ENCODE data around the gene PHOSPHO2.
"Not testable (repeated sequence)": the region's sequence is repeated elsewhere in the genome, so short reads cannot be mapped to it uniquely, and the experiment has no call there.

The PHOSPHO2 gene

DNA sequence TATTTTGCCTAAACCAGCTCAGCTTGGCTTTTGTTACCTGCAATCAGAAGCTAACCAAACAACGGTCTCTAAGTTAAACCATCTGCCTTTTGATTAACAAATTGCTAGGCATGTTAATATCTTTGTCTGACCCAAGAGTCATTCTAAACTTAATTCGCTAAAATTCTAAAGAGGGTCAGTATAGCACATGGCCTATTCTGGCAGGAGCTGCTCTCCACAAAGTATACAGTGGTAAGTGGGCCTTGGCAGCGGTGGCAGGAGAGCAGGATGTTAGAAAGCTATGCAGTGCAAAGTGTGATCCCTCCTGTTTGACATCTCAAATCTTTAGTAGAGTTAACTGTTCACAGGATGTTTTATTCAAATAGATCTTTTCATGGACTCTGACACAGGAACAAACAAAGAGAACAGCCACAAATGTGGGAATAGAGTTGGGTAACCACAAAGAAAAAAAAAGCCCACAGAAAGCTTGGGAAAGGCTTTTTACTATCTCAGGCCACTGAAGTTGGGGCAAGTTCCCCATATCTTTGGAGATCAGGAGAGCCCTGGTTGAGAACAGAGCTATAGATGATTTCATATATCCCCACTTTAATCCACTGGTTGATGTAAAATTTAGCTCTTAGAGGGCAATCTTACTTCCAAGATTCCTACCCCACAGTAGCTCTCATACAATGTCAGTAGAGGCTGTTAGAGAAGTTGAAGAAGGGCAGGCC lies 10.7 kb upstream of the PHOSPHO2 start:
- no peak for DNase-seq (ENCODE audit: extremely low read depth in 1 of 2, low read depth in 1 of 2)

DNA sequence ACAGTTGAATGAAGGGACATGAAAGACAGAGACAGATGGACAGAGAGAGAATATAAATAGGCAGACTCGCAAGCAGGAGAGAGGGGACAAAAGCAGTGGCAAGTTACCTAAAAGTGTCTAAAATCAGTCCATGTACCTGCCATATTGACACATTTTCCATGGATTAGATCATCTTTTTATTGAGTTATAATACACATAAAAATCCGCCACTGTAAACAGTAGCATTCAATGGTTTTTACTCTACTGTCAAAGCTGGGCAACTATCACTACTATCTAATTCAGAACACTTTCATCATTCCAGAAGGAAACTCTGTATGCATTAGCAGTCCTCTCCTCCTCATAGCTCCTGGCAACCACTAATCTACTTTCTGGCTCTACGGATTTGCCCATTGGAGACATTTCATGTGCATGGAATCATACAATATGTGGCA lies 10.1 kb upstream of the PHOSPHO2 start:
- DNase-seq (ENCODE audit: extremely low read depth in 1 of 2, low read depth in 1 of 2), result no peak

DNA sequence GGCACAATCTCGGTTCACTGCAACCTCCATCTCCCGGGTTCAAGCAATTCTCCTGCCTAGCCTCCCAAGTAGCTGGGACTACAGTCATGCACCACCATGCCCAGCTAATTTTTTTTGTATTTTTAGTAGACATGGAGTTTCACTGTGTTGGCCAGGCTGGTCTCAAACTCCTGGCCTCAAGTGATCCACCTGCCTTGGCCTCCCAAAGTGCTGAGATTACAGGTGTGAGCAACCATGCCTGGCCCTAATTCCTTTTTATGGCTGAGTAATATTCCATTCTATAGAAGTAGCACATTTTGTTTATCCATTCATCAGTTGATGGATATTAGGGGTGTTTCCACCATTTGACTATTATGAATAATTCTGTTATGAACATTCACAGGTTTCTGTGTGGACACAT lies 9.6 kb upstream of the PHOSPHO2 start:
- not testable (repeated sequence) for DNase-seq (ENCODE audit: extremely low read depth in 1 of 2, low read depth in 1 of 2)

DNA sequence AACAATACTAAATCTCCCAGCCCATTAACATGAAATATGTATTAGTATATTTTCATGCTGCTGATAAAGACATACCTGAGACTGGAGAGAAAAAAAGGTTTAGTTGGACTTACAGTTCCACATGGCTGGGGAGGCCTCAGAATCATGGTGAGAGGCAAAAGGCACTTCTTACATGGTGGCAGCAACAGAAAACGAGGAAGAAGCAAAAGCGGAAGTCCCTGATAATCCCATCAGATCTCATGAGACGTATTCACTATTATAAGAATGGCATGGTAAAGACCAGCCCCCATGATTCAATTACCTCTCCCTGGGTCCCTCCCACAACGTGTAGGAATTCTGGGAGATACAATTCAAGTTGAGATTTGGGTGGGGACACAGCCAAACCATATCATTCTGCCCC lies 7.4 kb upstream of the PHOSPHO2 start:
- DNase-seq (ENCODE audit: extremely low read depth in 1 of 2, low read depth in 1 of 2), result not testable (repeated sequence)

DNA sequence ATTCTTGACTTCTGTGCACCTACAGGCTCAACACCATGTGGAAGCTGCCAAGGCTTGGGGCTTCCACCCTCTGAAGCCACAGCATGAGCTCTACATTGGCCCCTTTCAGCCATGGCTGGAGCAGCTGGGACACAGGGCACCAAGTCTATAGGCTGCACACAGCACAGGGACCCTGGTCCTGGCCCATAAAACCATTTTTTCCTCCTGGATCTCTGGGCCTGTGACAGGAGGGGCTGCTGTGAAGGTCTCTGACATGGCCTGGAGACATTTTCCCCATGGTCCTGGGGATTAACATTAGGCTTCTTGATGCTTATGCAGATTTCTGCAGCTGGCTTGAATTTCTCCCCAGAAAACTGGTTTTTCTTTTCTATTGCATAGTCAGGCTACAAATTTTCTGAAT lies 6.3 kb upstream of the PHOSPHO2 start:
- not testable (repeated sequence) for DNase-seq (ENCODE audit: extremely low read depth in 1 of 2, low read depth in 1 of 2)

- no peak for DNase-seq (ENCODE audit: extremely low read depth in 1 of 2, low read depth in 1 of 2)
These were observed 3.3 kb upstream of the PHOSPHO2 start for GRCh38 chr2:169690958-169691357.

- no peak for DNase-seq (ENCODE audit: extremely low read depth in 1 of 2, low read depth in 1 of 2)
These were observed 1.6 kb upstream of the PHOSPHO2 start for GRCh38 chr2:169692718-169693117.

GRCh38 chr2:169693360-169693759 lies 909 bp upstream of the PHOSPHO2 start:
- no peak for DNase-seq (ENCODE audit: extremely low read depth in 1 of 2, low read depth in 1 of 2)

- no peak for DNase-seq (ENCODE audit: extremely low read depth in 1 of 2, low read depth in 1 of 2)
These were observed 608 bp downstream of the PHOSPHO2 start for GRCh38 chr2:169694894-169695260.

- DNase-seq (ENCODE audit: extremely low read depth in 1 of 2, low read depth in 1 of 2), result no peak
These were observed 2.1 kb downstream of the PHOSPHO2 start for GRCh38 chr2:169696381-169696780.

GRCh38 chr2:169699173-169699572 lies 4.9 kb downstream of the PHOSPHO2 start:
- DNase-seq (ENCODE audit: extremely low read depth in 1 of 2, low read depth in 1 of 2), result not testable (repeated sequence)

- no peak for DNase-seq (ENCODE audit: extremely low read depth in 1 of 2, low read depth in 1 of 2)
These were observed 8.7 kb downstream of the PHOSPHO2 start for GRCh38 chr2:169702996-169703395.

GRCh38 chr2:169704160-169704708 lies 10.0 kb downstream of the PHOSPHO2 start:
- no peak for DNase-seq (ENCODE audit: extremely low read depth in 1 of 2, low read depth in 1 of 2)

DNA sequence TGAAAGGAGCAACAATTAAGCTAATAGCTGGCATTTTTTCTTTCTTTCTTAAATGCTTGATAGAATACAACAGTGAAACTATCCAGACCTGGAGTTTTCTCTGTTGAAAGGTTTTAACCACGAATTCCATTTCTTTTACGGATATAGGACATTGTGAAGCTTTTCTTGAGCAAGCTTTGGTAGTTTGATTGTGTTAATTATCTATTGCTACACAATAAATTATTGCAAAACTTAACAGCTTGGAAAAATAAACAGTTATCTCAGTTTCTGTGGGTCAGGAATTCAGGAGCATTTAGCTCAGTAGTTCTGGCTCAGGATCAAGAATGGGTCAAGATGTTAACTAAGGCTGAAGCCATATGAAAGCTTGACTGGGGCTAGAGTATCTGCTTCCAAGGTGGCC lies 11.7 kb downstream of the PHOSPHO2 start:
- DNase-seq (ENCODE audit: extremely low read depth in 1 of 2, low read depth in 1 of 2), result no peak

DNA sequence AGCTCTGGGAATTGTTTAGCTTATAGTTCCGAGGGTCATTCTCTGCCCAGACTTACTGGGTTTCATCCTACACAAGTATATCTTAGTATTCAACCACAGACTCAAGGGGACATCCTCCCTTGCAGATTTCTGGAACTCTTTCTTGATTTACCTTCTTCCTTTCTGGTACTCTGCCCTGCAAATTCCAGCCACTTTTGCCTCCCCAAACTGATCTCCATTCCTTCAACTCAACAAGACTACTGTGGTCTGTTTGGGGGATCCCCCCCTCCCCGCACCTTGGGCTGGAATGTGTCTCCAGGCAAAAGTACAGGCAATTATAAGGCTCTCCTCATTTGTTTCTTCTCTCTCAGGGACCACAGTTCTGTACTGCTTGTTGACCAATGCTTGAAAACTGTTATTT lies 13.4 kb downstream of the PHOSPHO2 start:
- DNase-seq (ENCODE audit: extremely low read depth in 1 of 2, low read depth in 1 of 2), result no peak

DNA sequence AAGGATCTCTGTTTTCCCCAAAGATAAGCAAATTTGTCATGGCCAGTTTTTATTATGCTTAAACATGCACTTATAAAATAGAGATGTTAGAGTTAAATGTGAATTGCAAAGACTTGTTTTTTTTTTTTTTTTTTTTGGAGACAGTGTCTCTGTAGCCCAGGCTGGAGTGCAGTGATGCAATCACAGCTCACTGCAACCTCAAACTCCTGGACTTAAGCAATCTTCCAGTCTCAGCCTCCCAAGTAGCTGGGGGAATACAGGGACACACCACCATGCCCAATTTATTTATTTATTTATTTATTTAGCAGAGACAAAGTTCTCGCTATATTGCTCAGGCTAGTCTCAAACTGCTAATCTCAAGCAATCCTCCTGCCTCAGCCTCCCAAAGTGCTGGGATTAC lies 15.1 kb downstream of the PHOSPHO2 start:
- DNase-seq (ENCODE audit: extremely low read depth in 1 of 2, low read depth in 1 of 2), result no peak

GRCh38 chr2:169709981-169710380 lies 15.7 kb downstream of the PHOSPHO2 start:
- no peak for DNase-seq (ENCODE audit: extremely low read depth in 1 of 2, low read depth in 1 of 2)

- DNase-seq (ENCODE audit: extremely low read depth in 1 of 2, low read depth in 1 of 2), result no peak
These were observed 17.7 kb downstream of the PHOSPHO2 start for GRCh38 chr2:169711751-169712509.

GRCh38 chr2:169712791-169713227 lies 18.5 kb downstream of the PHOSPHO2 start:
- DNase-seq (ENCODE audit: extremely low read depth in 1 of 2, low read depth in 1 of 2), result no peak

DNA sequence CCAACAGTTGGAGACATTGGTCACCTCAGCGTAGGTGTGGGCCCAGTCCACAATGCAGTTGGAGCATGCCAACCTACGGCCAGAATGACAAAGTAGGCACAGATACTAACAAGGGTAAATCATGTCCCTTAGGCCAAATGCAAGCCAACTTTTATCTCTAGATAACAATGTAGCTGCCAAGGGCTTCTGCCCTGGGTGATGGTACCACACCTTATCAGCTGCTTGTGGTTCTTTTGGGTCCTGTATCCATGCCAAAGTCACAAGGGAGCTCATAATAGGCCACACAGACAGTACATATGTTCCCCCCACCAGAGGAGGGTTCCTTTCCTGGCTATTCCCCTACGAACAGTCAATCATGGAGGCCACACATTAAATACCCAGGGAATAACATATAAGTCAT lies 19.1 kb downstream of the PHOSPHO2 start:
- DNase-seq (ENCODE audit: extremely low read depth in 1 of 2, low read depth in 1 of 2), result no peak

DNA sequence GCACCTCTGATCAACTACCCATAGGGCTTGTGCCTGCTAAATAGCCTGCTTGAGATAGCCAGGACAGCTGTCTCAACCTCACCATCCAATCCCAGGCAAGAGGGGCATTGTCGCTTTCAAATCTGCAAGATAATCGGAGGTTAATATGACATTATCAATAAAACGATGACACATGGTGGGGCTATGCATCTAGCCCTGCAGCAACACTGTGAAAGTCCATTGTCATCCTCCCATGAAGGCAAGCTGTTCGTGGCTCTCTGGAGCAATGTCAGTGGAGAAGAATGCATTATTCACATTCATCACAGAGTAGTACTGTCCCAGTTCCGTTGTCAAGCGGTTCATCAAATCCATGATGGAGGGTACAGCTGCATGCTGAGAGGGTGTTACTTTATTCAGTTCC lies 20.4 kb downstream of the PHOSPHO2 start:
- no peak for DNase-seq (ENCODE audit: extremely low read depth in 1 of 2, low read depth in 1 of 2)

Measured in stimulated activated CD8-positive, alpha-beta memory T cell treated with anti-CD3 and anti-CD28 coated beads, Interleukin-7, amount 100 ng/mL, for 48 hours (primary cell).